HepG2 (cell line): ENCODE results near the gene WDR81. TPM values are rescaled to one million over a fixed set of nuclear protein-coding genes. Genes with fewer than 3 reads are reported as not detected.

Experiments used
- AGO2 ChIP-seq: fragments of 200-400 bp; formaldehyde crosslinking; optimal IDR thresholded peaks from 2 replicates; pipeline ENCODE3; 2017; ENCODE audit warnings: mild to moderate bottlenecking, low read depth, low read length, moderate library complexity
- HHEX ChIP-seq: IDR thresholded peaks from 2 replicates; pipeline ENCODE4 v1.6.1; 2016; ENCODE audit warnings: control low read depth
- JDP2 ChIP-seq: sonication (generic); formaldehyde crosslinking; IDR thresholded peaks from 2 replicates; pipeline ENCODE4 v1.8.1; 2022; ENCODE audit warnings: missing genetic modification reagents, borderline replicate concordance
- KLF11 ChIP-seq: IDR thresholded peaks from 2 replicates; pipeline ENCODE4 v1.6.1; 2016; ENCODE audit warnings: missing compliant biosample characterization
- KLF16 ChIP-seq, 2 experiments: sonication (generic) in 1 of 2; formaldehyde crosslinking in 1 of 2; IDR thresholded peaks; 2 replicates each; pipeline versions ENCODE4 v1.6.1 to v1.8.0; 2016 to 2023; ENCODE audit warnings: missing genetic modification reagents in 2 of 2, missing compliant biosample characterization in 1 of 2
- POLR2AphosphoS5 ChIP-seq: IDR thresholded peaks from 2 replicates; pipeline ENCODE4 v1.6.1; 2012; ENCODE audit warnings: low read depth, low read length
- RFX5 ChIP-seq: IDR thresholded peaks from 2 replicates; pipeline ENCODE4 v1.6.1; 2011; ENCODE audit warnings: low read depth, low read length, improper control_type of control experiment
- SALL1 ChIP-seq: sonication (generic); formaldehyde crosslinking; IDR thresholded peaks from 2 replicates; pipeline ENCODE4 v1.8.0; 2022; ENCODE audit warnings: mild to moderate bottlenecking, missing genetic modification reagents
- SNAI1 ChIP-seq: sonication (generic); formaldehyde crosslinking; IDR thresholded peaks from 2 replicates; pipeline ENCODE4 v1.5.0; 2020; ENCODE audit warnings: mild to moderate bottlenecking, missing genetic modification reagents, borderline replicate concordance
- TEAD3 ChIP-seq: optimal IDR thresholded peaks from 2 replicates; pipeline ENCODE3; 2016; ENCODE audit warnings: borderline replicate concordance
- TSC22D2 ChIP-seq: sonication (generic); formaldehyde crosslinking; IDR thresholded peaks from 2 replicates; pipeline ENCODE4 v1.5.1; 2020; ENCODE audit warnings: missing genetic modification reagents, mild to moderate bottlenecking, borderline replicate concordance
- ZBTB21 ChIP-seq: sonication (generic); formaldehyde crosslinking; IDR thresholded peaks from 2 replicates; pipeline ENCODE4 v1.4.0; 2020; ENCODE audit warnings: missing genetic modification reagents
- ZMYM3 ChIP-seq: sonication (generic); formaldehyde crosslinking; IDR thresholded peaks from 2 replicates; pipeline ENCODE4 v1.5.1; 2020; ENCODE audit warnings: mild to moderate bottlenecking, missing genetic modification reagents
- ZNF749 ChIP-seq: sonication (generic); formaldehyde crosslinking; IDR thresholded peaks from 2 replicates; pipeline ENCODE4 v1.8.0; 2022; ENCODE audit warnings: mild to moderate bottlenecking, missing genetic modification reagents, moderate library complexity, borderline replicate concordance
- polyA plus RNA-seq, 8 experiments: library from polyadenylated mRNA; depleted of rRNA in 3 of 8; stranded (reverse) in 7 of 8; unstranded in 1 of 8; fragments of >200 nt; fragmentation: Illumina TruSeq in 4 of 8; extraction: Trizol in 4 of 8; gene quantifications; 2 replicates each; pipeline versions ENCODE4 v1.2.1 to v1.2.3, GENCODE V29; 2011 to 2016; ENCODE audit warnings: low read depth in 4 of 8, missing spikeins in 1 of 8, mixed read lengths in 1 of 8; ENCODE audit not compliant: insufficient read depth in 1 of 8
- total RNA-seq, 5 experiments: library from RNA; depleted of rRNA; stranded (reverse); fragments of >200 nt; fragmentation: Illumina TruSeq; extraction: Trizol; gene quantifications; 2 replicates each; pipeline ENCODE4 v1.2.3, GENCODE V29; 2016; ENCODE audit warnings: low read depth in 1 of 5
- TF ChIP-seq, protein P1 (sequence below): sonication (generic); formaldehyde crosslinking; IDR thresholded peaks from 2 replicates; pipeline ENCODE4; 2020; ENCODE audit warnings: missing genetic modification reagents, mild to moderate bottlenecking, borderline replicate concordance
- TF ChIP-seq, protein P2 (sequence below): sonication (generic); formaldehyde crosslinking; IDR thresholded peaks from 2 replicates; pipeline ENCODE4 v1.9.0; 2021; ENCODE audit warnings: missing genetic modification reagents, borderline replicate concordance
- TF ChIP-seq, protein P3 (sequence below): IDR thresholded peaks from 2 replicates; pipeline ENCODE4 v1.4.0; 2020; ENCODE audit warnings: mild to moderate bottlenecking, missing genetic modification reagents

WDR81 gene
- total and polyA plus RNA-seq, 2 of the 13 experiments (the other 11 are each of a cell fraction or from before 2014, with no cell fraction given), result 9.1 to 16.7 TPM

DNA sequence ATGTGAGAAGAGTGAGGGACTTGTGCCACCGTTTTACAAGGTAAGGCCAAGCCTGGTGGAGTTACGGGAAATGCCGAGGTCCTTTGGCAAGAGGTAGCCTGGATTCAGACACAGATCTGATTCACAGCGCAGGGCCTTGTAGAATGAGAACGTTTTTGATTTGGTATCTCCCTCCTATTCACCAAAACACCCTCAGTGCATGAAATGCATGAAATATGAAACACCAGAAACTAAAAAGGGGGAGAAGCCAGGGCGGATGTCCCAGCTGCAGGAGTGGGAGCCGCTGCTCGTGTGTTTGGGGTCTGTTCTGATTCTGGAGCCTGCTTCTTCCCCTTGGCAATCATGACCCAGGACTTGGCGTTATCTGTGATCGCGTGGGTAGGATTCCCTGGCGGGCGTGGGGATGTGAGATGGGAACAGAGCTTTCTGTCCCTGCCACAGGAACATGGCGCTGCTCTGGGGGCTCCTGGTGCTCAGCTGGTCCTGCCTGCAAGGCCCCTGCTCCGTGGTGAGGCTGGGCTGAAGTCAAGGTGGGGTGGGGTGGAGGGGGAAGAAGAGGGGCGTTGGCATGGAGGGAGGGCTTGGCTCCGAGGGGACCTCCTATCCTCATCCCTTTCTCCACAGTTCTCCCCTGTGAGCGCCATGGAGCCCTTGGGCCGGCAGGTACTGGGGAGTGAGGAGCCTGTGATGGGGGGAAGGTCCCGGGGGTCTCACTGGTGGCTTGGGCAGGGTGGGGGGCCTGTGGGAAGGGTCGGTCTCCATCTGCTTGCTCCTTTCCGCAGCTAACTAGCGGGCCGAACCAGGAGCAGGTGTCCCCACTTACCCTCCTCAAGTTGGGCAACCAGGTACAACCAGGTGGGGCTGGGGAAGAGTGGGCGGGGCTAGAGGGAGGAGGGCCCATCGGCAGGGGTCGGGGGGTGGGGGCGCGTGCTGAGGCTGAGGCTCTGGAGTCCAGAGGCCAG lies 20.3 kb downstream of the WDR81 start (continued):
- TF ChIP-seq KLF16 (CRISPR knock-in tag; IDR thresholded peaks at IDR 0.05), result no peak
- TF ChIP-seq SNAI1, result no peak
- TF ChIP-seq ZMYM3 (CRISPR knock-in tag), result no peak
- no peak for TF ChIP-seq SALL1
- peak; percentile 10 for TF ChIP-seq TEAD3 (CRISPR knock-in tag)
- TF ChIP-seq, protein P1, sequence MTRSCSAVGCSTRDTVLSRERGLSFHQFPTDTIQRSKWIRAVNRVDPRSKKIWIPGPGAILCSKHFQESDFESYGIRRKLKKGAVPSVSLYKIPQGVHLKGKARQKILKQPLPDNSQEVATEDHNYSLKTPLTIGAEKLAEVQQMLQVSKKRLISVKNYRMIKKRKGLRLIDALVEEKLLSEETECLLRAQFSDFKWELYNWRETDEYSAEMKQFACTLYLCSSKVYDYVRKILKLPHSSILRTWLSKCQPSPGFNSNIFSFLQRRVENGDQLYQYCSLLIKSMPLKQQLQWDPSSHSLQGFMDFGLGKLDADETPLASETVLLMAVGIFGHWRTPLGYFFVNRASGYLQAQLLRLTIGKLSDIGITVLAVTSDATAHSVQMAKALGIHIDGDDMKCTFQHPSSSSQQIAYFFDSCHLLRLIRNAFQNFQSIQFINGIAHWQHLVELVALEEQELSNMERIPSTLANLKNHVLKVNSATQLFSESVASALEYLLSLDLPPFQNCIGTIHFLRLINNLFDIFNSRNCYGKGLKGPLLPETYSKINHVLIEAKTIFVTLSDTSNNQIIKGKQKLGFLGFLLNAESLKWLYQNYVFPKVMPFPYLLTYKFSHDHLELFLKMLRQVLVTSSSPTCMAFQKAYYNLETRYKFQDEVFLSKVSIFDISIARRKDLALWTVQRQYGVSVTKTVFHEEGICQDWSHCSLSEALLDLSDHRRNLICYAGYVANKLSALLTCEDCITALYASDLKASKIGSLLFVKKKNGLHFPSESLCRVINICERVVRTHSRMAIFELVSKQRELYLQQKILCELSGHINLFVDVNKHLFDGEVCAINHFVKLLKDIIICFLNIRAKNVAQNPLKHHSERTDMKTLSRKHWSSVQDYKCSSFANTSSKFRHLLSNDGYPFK (CRISPR knock-in tag), result 0 out of 2 replicates have a peak, but pooled peaks have one; percentile 19
- TF ChIP-seq, protein P2, sequence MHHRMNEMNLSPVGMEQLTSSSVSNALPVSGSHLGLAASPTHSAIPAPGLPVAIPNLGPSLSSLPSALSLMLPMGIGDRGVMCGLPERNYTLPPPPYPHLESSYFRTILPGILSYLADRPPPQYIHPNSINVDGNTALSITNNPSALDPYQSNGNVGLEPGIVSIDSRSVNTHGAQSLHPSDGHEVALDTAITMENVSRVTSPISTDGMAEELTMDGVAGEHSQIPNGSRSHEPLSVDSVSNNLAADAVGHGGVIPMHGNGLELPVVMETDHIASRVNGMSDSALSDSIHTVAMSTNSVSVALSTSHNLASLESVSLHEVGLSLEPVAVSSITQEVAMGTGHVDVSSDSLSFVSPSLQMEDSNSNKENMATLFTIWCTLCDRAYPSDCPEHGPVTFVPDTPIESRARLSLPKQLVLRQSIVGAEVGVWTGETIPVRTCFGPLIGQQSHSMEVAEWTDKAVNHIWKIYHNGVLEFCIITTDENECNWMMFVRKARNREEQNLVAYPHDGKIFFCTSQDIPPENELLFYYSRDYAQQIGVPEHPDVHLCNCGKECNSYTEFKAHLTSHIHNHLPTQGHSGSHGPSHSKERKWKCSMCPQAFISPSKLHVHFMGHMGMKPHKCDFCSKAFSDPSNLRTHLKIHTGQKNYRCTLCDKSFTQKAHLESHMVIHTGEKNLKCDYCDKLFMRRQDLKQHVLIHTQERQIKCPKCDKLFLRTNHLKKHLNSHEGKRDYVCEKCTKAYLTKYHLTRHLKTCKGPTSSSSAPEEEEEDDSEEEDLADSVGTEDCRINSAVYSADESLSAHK (CRISPR knock-in tag), result no peak
- TF ChIP-seq RFX5, result no peak
- TF ChIP-seq AGO2, result peak; percentile 44
- TF ChIP-seq HHEX (CRISPR knock-in tag), result no peak
- 0 out of 2 replicates have a peak, but pooled peaks have one; percentile 18 for TF ChIP-seq POLR2AphosphoS5
- no peak for TF ChIP-seq ZNF749 (CRISPR knock-in tag)
- TF ChIP-seq TSC22D2 (CRISPR knock-in tag), result no peak
- TF ChIP-seq, protein P3, sequence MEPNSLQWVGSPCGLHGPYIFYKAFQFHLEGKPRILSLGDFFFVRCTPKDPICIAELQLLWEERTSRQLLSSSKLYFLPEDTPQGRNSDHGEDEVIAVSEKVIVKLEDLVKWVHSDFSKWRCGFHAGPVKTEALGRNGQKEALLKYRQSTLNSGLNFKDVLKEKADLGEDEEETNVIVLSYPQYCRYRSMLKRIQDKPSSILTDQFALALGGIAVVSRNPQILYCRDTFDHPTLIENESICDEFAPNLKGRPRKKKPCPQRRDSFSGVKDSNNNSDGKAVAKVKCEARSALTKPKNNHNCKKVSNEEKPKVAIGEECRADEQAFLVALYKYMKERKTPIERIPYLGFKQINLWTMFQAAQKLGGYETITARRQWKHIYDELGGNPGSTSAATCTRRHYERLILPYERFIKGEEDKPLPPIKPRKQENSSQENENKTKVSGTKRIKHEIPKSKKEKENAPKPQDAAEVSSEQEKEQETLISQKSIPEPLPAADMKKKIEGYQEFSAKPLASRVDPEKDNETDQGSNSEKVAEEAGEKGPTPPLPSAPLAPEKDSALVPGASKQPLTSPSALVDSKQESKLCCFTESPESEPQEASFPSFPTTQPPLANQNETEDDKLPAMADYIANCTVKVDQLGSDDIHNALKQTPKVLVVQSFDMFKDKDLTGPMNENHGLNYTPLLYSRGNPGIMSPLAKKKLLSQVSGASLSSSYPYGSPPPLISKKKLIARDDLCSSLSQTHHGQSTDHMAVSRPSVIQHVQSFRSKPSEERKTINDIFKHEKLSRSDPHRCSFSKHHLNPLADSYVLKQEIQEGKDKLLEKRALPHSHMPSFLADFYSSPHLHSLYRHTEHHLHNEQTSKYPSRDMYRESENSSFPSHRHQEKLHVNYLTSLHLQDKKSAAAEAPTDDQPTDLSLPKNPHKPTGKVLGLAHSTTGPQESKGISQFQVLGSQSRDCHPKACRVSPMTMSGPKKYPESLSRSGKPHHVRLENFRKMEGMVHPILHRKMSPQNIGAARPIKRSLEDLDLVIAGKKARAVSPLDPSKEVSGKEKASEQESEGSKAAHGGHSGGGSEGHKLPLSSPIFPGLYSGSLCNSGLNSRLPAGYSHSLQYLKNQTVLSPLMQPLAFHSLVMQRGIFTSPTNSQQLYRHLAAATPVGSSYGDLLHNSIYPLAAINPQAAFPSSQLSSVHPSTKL (CRISPR knock-in tag), result no peak
- no peak for TF ChIP-seq KLF11 (CRISPR knock-in tag)
- TF ChIP-seq ZBTB21 (CRISPR knock-in tag), result no peak
- TF ChIP-seq JDP2, result no peak
